Stimulated activated CD8-positive, alpha-beta memory T cell treated with anti-CD3 and anti-CD28 coated beads, Interleukin-15, amount 100 ng/mL, for 48 hours (primary cell): Measurements from ENCODE around the gene PLXNB1.
"Not testable (repeated sequence)": the region's sequence is repeated elsewhere in the genome, so short reads cannot be mapped to it uniquely, and the experiment has no call there.

ENCODE experiments used
- DNase-seq, 2 donors: peaks; one replicate each; pipeline ENCODE4 v3.0.0-alpha.2; 2020; ENCODE audit warnings: low read depth in 2 of 2

The PLXNB1 gene

GRCh38 chr3:48465531-48466378 is 35.9 kb upstream of the PLXNB1 start:
- peak; percentile 75 to 78 for DNase-seq

GRCh38 chr3:48465237-48465530 is 35.3 kb upstream of the PLXNB1 start:
- no peak for DNase-seq

- DNase-seq: no peak
Observed at GRCh38 chr3:48464713-48465221, 34.9 kb upstream of the PLXNB1 start.

- DNase-seq: no peak
Observed at GRCh38 chr3:48463703-48464102, 33.8 kb upstream of the PLXNB1 start.

GRCh38 chr3:48461767-48462166 is 31.9 kb upstream of the PLXNB1 start:
- DNase-seq: not testable (repeated sequence)

GRCh38 chr3:48460517-48460902 is 30.6 kb upstream of the PLXNB1 start:
- no peak for DNase-seq

GRCh38 chr3:48459773-48460516 is 30.1 kb upstream of the PLXNB1 start:
- no peak for DNase-seq

- DNase-seq: no peak
Observed at GRCh38 chr3:48459331-48459730, 29.4 kb upstream of the PLXNB1 start.

GRCh38 chr3:48456456-48456855 is 26.6 kb upstream of the PLXNB1 start:
- no peak for DNase-seq

GRCh38 chr3:48451270-48451669 is 21.4 kb upstream of the PLXNB1 start:
- no peak for DNase-seq

GRCh38 chr3:48446425-48447193 is 16.7 kb upstream of the PLXNB1 start, which contains the start of gene ATRIP:
Gene ATRIP, plus strand, starts transcription at chr3:48446737. Its CDS starts 109 bp downstream, at chr3:48446846.
- DNase-seq: peak; percentile 85 to 88

- no peak for DNase-seq
Observed at GRCh38 chr3:48446043-48446424, 16.1 kb upstream of the PLXNB1 start.

GRCh38 chr3:48445277-48445882 is 15.5 kb upstream of the PLXNB1 start:
- DNase-seq: no peak

GRCh38 chr3:48441940-48442339 is 12.1 kb upstream of the PLXNB1 start:
- no peak for DNase-seq

GRCh38 chr3:48440590-48440958 is 10.7 kb upstream of the PLXNB1 start:
- no peak for DNase-seq

- DNase-seq: peak; percentile 98 to 99
Observed at GRCh38 chr3:48439820-48440589, 10.1 kb upstream of the PLXNB1 start, which contains the start of the genes CCDC51 and TMA7. Gene CCDC51, minus strand, starts transcription at chr3:48440119. Its CDS starts 4,991 bp downstream, at chr3:48435128. Gene TMA7, plus strand, starts transcription at chr3:48440257. Its CDS starts 40 bp downstream, at chr3:48440297.

- DNase-seq: no peak
Observed at GRCh38 chr3:48437812-48438211, 7.9 kb upstream of the PLXNB1 start.

GRCh38 chr3:48436855-48437254 is 7.0 kb upstream of the PLXNB1 start:
- no peak for DNase-seq

GRCh38 chr3:48436477-48436787 is 6.5 kb upstream of the PLXNB1 start:
- no peak for DNase-seq

GRCh38 chr3:48435774-48436476 is 6.0 kb upstream of the PLXNB1 start:
- DNase-seq: peak; percentile 66 to 67
